ENCODE results near the gene CUL1. TPM values are rescaled to one million over a fixed set of nuclear protein-coding genes. Genes with fewer than 3 reads are reported as not detected.

The CUL1 gene
- total and polyA plus RNA-seq, 4 experiments from 2014 or later: 45.3 to 66.8 (median 65.7) TPM

DNA sequence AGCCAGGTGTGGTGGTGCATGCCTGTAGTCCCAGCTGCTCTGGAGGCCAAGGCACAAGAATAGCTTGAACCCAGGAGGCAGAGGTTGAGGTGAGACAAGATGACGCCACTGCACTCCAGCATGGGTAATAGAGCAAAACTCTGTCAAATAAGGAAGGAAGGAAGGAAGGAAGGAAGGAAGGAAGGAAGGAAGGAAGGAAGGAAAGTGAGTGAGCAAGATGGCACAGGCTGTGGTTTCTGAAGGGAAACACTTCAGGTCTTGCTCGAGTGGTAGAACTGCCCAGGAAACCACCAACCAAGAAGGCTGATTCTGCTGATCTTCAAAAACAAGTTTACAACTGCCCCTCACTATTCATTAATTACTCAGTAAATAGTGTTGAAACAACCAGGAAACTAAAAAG, 140.2 kb downstream of the CUL1 start:
- Mint-ChIP-seq H3K36me3 (peaks cover 6 to 12% of the 10 kb centered on the region in 2 donors), H3K4me3 (peak overlapping the region in 4 of 8 donors; percentile 36 to 72 (median 49))
- CTCF ChIA-PET (ENCODE audit: partially characterized antibody): interaction anchor here (0.6 to 0.8 kb wide), 2 partner anchors 53 to 129 kb away, joined by 4 read pairs; no protein-coding TSS in a partner anchor

DNA sequence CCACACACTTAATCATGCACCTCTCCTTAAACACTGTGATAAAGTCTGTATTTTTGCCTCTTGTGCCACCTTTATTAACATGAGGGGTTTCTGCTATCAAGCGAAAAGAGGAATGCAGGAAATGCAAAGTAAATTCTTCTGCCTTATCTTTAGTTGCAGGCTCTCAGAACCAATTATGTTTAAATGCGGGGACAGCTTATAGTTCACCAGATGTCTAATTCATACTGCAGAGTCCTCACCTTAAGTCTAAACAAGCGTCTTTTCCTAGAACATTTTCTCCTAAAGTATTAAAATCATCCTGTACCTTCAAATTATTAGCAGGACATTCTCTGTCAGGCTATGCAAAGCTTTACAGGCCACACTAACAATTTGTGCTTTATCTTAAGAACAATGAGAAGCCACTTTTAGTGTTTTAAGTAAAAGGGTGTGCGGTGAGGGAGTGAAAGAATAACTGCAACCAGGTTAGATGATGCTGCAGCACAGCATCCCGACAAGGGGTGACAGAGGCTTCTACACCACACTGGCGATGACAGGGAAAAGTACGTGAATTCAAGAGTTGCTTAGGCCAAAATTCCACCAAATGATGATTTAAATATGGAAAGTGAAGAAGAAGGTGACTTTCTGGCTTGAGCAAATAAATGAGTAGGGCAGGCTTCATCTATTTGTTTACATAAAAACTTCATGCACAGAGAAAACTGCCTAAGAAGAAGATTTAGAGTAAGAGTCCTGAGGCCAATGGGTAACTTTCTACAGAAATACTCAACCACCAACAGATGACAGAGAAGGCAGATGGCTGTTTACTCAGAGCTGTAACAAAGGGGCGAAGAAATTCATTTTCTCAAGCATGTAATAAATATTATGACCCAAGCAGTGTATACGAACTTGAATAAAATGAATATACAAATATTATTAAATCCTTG, 149.4 kb downstream of the CUL1 start:
- Histone ChIP-seq H3K9me3 (ENCODE audit: control insufficient read depth in 1 of 2, low read length in 2 of 2) (no peaks in the 10 kb centered on the region), H3K27ac (ENCODE audit: low read depth, low read length) (no peak overlapping the region), H3K4me1 (ENCODE audit: insufficient read depth, low read length) (peaks cover 58% of the 10 kb centered on the region), H3K4me3 (ENCODE audit: low read length in 2 of 2) (no peak overlapping the region), H3K27me3 (ENCODE audit: insufficient read depth, low read length) (no peaks in the 10 kb centered on the region), H3K36me3 (ENCODE audit: insufficient read depth, low read length) (no peaks in the 10 kb centered on the region)
- ChIA-PET POLR2A (ENCODE audit: partially characterized antibody) (no interaction called here), CTCF (ENCODE audit: partially characterized antibody) (interaction anchor here (1.3 to 3.3 kb wide), 3 partner anchors 8 to 115 kb away, joined by 3 to 21 read pairs (median 3); no protein-coding TSS in a partner anchor)
- Mint-ChIP-seq H3K27ac (no peak overlapping the region), H3K27me3 (no peaks in the 10 kb centered on the region), H3K9me3 (no peaks in the 10 kb centered on the region), H3K36me3 (no peaks in the 10 kb centered on the region), H3K4me1 (peaks cover 27 to 46% (median 37%) of the 10 kb centered on the region in 4 donors), H3K4me3 (no peak overlapping the region)
- intact Hi-C loops (cut with micrococcal nuclease): no loop called here
- DNase-seq: no peak

More for the DNA sequence above, 140.2 kb downstream of the CUL1 start:
- H3K4me3 ChIP-seq (ENCODE audit: low read length in 2 of 2): no peak overlapping the region
- H3K4me1 ChIP-seq (ENCODE audit: insufficient read depth, low read length): peaks cover 15% of the 10 kb centered on the region
- H3K9me3 ChIP-seq (ENCODE audit: control insufficient read depth in 1 of 2, low read length in 2 of 2): no peaks in the 10 kb centered on the region
- intact Hi-C loops (cut with micrococcal nuclease): no loop called here
- peak overlapping the region in 5 of 7 donors; percentile 47 to 87 (median 52) for H3K27ac Mint-ChIP-seq
- DNase-seq: peak in 4 of 5 donors; percentile 11 to 47 (median 26)
- H3K27me3 Mint-ChIP-seq: no peaks in the 10 kb centered on the region
- H3K27me3 ChIP-seq (ENCODE audit: insufficient read depth, low read length): no peaks in the 10 kb centered on the region
- no peaks in the 10 kb centered on the region for H3K36me3 ChIP-seq (ENCODE audit: insufficient read depth, low read length)
- no peak overlapping the region for H3K27ac ChIP-seq (ENCODE audit: low read depth, low read length)
- POLR2A ChIA-PET (ENCODE audit: partially characterized antibody): no interaction called here
- peaks cover 0 to 3% (median 0%) of the 10 kb centered on the region in 8 donors for H3K9me3 Mint-ChIP-seq
- H3K4me1 Mint-ChIP-seq: peaks cover 19 to 45% (median 27%) of the 10 kb centered on the region in 4 donors

DNA sequence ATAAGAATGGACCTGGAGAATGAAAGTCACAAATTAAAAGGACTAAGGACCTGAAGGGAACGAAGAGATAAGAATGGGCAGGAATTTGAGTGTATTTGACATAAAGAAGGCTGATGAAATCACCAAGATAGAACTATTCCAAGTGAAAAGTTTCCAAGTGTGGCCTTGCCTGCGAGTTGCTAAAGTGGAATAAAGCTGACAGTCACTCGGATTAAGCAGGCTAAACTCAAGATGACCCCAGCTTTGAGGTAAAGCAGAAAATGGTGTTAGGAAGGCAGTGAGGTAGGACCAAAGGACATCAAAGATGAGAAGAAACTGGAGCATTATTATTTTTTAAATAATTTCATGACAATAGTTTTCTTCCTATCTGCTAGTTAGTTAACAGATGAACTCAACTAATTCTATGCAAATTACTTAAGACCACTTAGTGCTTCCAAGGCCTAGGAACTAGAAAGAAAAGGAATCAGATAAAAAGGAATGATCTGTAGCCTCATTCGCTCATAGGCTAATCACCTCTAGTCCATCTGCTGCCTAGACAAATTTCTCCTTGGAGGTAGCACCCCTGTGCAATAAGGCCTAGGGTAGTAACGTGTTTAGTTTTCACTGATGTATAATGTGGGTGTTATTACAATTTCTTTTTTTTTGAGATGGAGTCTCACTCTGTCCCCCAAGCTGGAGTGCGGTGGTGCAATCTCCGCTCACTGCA, 150.8 kb downstream of the CUL1 start:
- no peaks in the 10 kb centered on the region for H3K9me3 ChIP-seq (ENCODE audit: control insufficient read depth in 1 of 2, low read length in 2 of 2)
- no peak overlapping the region for H3K4me3 ChIP-seq (ENCODE audit: low read length in 2 of 2)
- ChIA-PET CTCF (ENCODE audit: partially characterized antibody) (interaction anchor here (0.5 to 1.3 kb wide), 3 partner anchors 12 to 118 kb away, joined by 3 read pairs; no protein-coding TSS in a partner anchor), POLR2A (ENCODE audit: partially characterized antibody) (no interaction called here)
- Mint-ChIP-seq H3K36me3 (no peaks in the 10 kb centered on the region), H3K9me3 (no peaks in the 10 kb centered on the region), H3K27ac (peak overlapping the region in 2 of 7 donors; percentile 50 to 67), H3K4me1 (peaks cover 27 to 45% (median 35%) of the 10 kb centered on the region in 4 donors), H3K27me3 (no peaks in the 10 kb centered on the region), H3K4me3 (no peak overlapping the region)
- H3K27ac ChIP-seq (ENCODE audit: low read depth, low read length): no peak overlapping the region
- DNase-seq: no peak
- intact Hi-C loops (cut with micrococcal nuclease): no loop called here
- H3K4me1 ChIP-seq (ENCODE audit: insufficient read depth, low read length): peaks cover 58% of the 10 kb centered on the region
- no peaks in the 10 kb centered on the region for H3K36me3 ChIP-seq (ENCODE audit: insufficient read depth, low read length)
- H3K27me3 ChIP-seq (ENCODE audit: insufficient read depth, low read length): no peaks in the 10 kb centered on the region

DNA sequence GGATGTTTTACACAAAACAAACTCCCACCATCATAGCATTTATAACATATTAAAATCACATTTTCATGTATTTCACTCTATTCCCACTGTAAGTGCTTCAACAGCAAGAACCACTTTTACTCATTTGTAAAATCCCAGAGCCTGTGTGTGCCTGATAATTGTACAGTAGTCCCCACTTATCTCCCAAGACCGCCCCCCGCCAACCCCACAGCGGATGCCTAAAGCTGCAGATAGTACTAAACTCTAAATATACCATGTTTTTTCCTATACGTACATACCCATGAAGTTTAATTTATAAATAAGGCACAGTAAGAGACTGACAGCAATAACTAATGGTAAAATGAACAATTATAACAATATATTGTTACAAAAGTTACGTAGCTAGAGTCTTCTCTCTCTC, 151.9 kb downstream of the CUL1 start:
- Mint-ChIP-seq H3K9me3 (no peaks in the 10 kb centered on the region), H3K4me1 (peaks cover 25 to 39% (median 32%) of the 10 kb centered on the region in 4 donors), H3K27me3 (no peaks in the 10 kb centered on the region), H3K27ac (no peak overlapping the region), H3K36me3 (no peaks in the 10 kb centered on the region), H3K4me3 (no peak overlapping the region)
- no peak for DNase-seq
- intact Hi-C loops (cut with micrococcal nuclease): no loop called here
- POLR2A ChIA-PET (ENCODE audit: partially characterized antibody): interaction anchor here (1.0 to 1.1 kb wide), 2 partner anchors 33 to 34 kb away, joined by 3 to 4 read pairs; no protein-coding TSS in a partner anchor
- H3K36me3 ChIP-seq (ENCODE audit: insufficient read depth, low read length): no peaks in the 10 kb centered on the region
- H3K4me3 ChIP-seq (ENCODE audit: low read length in 2 of 2): no peak overlapping the region
- H3K27me3 ChIP-seq (ENCODE audit: insufficient read depth, low read length): no peaks in the 10 kb centered on the region
- H3K4me1 ChIP-seq (ENCODE audit: insufficient read depth, low read length): peaks cover 48% of the 10 kb centered on the region
- H3K27ac ChIP-seq (ENCODE audit: low read depth, low read length): no peak overlapping the region
- CTCF ChIA-PET (ENCODE audit: partially characterized antibody): interaction anchor here (0.8 to 1.9 kb wide), 5 partner anchors 9 to 276 kb away, joined by 3 to 11 read pairs (median 4); no protein-coding TSS in a partner anchor
- no peaks in the 10 kb centered on the region for H3K9me3 ChIP-seq (ENCODE audit: control insufficient read depth in 1 of 2, low read length in 2 of 2)

Other genes with a start within 250 kb of the CUL1 start
- gene C7orf33, start 108.1 kb upstream of the CUL1 start, total RNA-seq: not detected
- not detected for gene C7orf33, start 108.1 kb upstream of the CUL1 start, polyA plus RNA-seq
- gene EZH2, start 185.4 kb downstream of the CUL1 start, total RNA-seq: 10 to 100 TPM; 10.6 to 11.3 TPM
- 1 to 10 TPM; 4.3 to 4.5 TPM for gene EZH2, start 185.4 kb downstream of the CUL1 start, polyA plus RNA-seq

All from CD4-positive, alpha-beta memory T cell (primary cell).